Keratinocyte (primary cell): Measurements from ENCODE around the gene PGC. TPM values are rescaled to one million over a fixed set of nuclear protein-coding genes. Genes with fewer than 3 reads are reported as not detected.

Experiments used
- DNase-seq: peaks from one replicate; pipeline ENCODE4 v3.0.0-alpha.2; 2011; ENCODE audit warnings: low read depth, missing footprints, low spot score
- FAIRE-seq: peaks from 2 replicates; lab custom pipeline; 2011; peaks lifted over from hg19 to GRCh38; lab: Jason Lieb, UNC
- H2AFZ ChIP-seq: 2 replicates; pipeline ENCODE4 v1.6.0; 2012; ENCODE audit warnings: low read length, control low read depth, inconsistent platforms; ENCODE audit not compliant: control insufficient read depth
- H3K27ac ChIP-seq: 2 replicates; pipeline ENCODE4 v1.5.1; 2011; ENCODE audit warnings: low read length; ENCODE audit not compliant: control insufficient read depth, insufficient read depth
- H3K27me3 ChIP-seq: 3 replicates; pipeline ENCODE4 v1.6.0; 2011; ENCODE audit warnings: low read length; ENCODE audit not compliant: control insufficient read depth, insufficient read depth; ENCODE audit errors: extremely low read depth
- H3K36me3 ChIP-seq, 2 experiments: 2 replicates in 1 of 2; 3 replicates in 1 of 2; pipeline ENCODE4 v1.5.1; 2011; ENCODE audit warnings: low read length in 2 of 2, mild to moderate bottlenecking in 1 of 2; ENCODE audit not compliant: control insufficient read depth in 2 of 2, insufficient read depth in 2 of 2; ENCODE audit errors: extremely low read depth in 1 of 2
- H3K4me1 ChIP-seq: 3 replicates; pipeline ENCODE4 v1.5.1; 2011; ENCODE audit warnings: low read length; ENCODE audit not compliant: control insufficient read depth, insufficient read depth; ENCODE audit errors: extremely low read depth
- H3K4me2 ChIP-seq: 3 replicates; pipeline ENCODE4 v1.6.0; 2011; ENCODE audit warnings: low read depth, low read length; ENCODE audit not compliant: control insufficient read depth, insufficient read depth; ENCODE audit errors: extremely low read depth
- H3K4me3 ChIP-seq, 3 experiments: fragments of 200-600 bp in 1 of 3; sonication (generic) in 1 of 3; 2 replicates in 2 of 3; 3 replicates in 1 of 3; pipeline ENCODE4 v1.5.1; 2011 to 2016; ENCODE audit warnings: low read length in 3 of 3, mild to moderate bottlenecking in 3 of 3, control low read depth in 2 of 3, inconsistent platforms in 1 of 3, low read depth in 1 of 3, mixed read lengths in 1 of 3, mixed run types in 1 of 3, moderate library complexity in 1 of 3; ENCODE audit not compliant: control insufficient read depth in 2 of 3, insufficient read depth in 2 of 3; ENCODE audit errors: extremely low read depth in 1 of 3
- H3K79me2 ChIP-seq: 2 replicates; pipeline ENCODE4 v1.6.0; 2012; ENCODE audit warnings: low read length; ENCODE audit not compliant: control insufficient read depth, insufficient read depth
- H3K9ac ChIP-seq: 3 replicates; pipeline ENCODE4 v1.6.0; 2011; ENCODE audit warnings: low read length; ENCODE audit not compliant: control insufficient read depth, insufficient read depth; ENCODE audit errors: extremely low read depth
- H3K9me1 ChIP-seq: 3 replicates; pipeline ENCODE4 v1.6.0; 2011; ENCODE audit warnings: low read length; ENCODE audit not compliant: control insufficient read depth, insufficient read depth; ENCODE audit errors: extremely low read depth
- H3K9me3 ChIP-seq: 2 replicates; pipeline ENCODE4 v1.5.1; 2012; ENCODE audit warnings: low read depth, low read length; ENCODE audit not compliant: control insufficient read depth
- H4K20me1 ChIP-seq: 3 replicates; pipeline ENCODE4 v1.6.0; 2011; ENCODE audit warnings: low read length; ENCODE audit not compliant: control insufficient read depth, insufficient read depth; ENCODE audit errors: extremely low read depth
- CTCF ChIP-seq, 3 experiments: IDR thresholded peaks in 1 of 3; conservative IDR thresholded peaks in 1 of 3; optimal IDR thresholded peaks in 1 of 3; 2 replicates in 2 of 3; 3 replicates in 1 of 3; pipeline versions ENCODE3 to v1.5.1; 2011; ENCODE audit warnings: low read length in 3 of 3, mild to moderate bottlenecking in 3 of 3, moderate library complexity in 2 of 3, control low read depth in 1 of 3, inconsistent platforms in 1 of 3; ENCODE audit not compliant: insufficient read depth in 2 of 3; ENCODE audit errors: extremely low read depth in 1 of 3
- EZH2 ChIP-seq: IDR thresholded peaks from one replicate; pipeline ENCODE4 v1.6.1; 2012; ENCODE audit warnings: inconsistent platforms, mild to moderate bottlenecking, low read length, moderate library complexity
- dilution Hi-C: fragments of 300-500 bp; cut with MboI; formaldehyde crosslinking; loops from one replicate; pipeline ENCODE4 v1.7.0; 2020; ENCODE audit warnings: low sequenced_read_pairs; ENCODE audit not compliant: extremely low pct_ligation_motif_present
- polyA plus RNA-seq, 5 experiments: library from polyadenylated mRNA; depleted of rRNA in 3 of 5; stranded (reverse) in 3 of 5; stranded (forward) in 1 of 5; unstranded in 1 of 5; fragments of >200 nt; gene quantifications; 1 replicate in 1 of 5; 2 replicates in 3 of 5; 3 replicates in 1 of 5; pipeline versions ENCODE4 v1.2.1 to v1.2.3, GENCODE V29; 2011 to 2012; ENCODE audit warnings: missing spikeins in 2 of 5, low read depth in 1 of 5, low replicate concordance in 1 of 5

The PGC gene
- polyA plus RNA-seq, 1 donor (not counting 4 experiments of a cell fraction or from before 2014, with no cell fraction given): not detected

DNA sequence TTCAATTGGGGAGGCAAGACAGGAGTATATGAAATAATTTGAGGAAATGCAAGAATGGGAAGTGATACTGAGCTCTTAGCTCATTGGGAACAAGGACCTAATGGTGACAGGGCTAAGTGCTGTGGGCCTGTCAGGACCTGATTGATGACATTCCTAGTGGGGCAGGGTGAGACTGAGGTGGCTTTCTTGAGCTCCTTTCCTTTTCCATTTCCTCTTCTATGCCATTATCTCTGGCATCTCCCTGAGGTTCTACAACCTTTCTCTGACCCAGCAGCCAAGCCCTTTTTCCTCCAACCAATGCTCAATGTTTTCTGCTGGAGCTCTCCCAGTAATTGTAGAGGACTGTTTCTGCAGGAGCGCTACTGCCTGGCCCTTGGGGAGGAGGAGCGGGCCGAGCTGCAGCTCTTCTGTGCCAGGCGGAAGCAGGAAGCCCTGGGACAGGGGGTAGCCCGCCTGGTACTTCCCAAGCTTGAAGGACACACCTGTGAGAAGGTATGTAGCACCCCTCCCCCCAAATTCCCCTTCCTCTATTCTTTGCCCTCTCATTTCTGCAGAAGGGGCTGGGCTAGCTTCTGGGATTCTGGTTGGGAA, 37.5 kb upstream of the PGC start:
- Histone ChIP-seq H3K9me3 (no peaks in the 10 kb centered on the region), H3K4me2 (peak overlapping the region; percentile 51), H3K9me1 (no peaks in the 10 kb centered on the region), H4K20me1 (no peaks in the 10 kb centered on the region), H3K79me2 (peaks cover 15% of the 10 kb centered on the region), H3K4me3 (peak overlapping the region in 2 of 3 experiments; percentile 13 to 30), H3K4me1 (peaks cover 34% of the 10 kb centered on the region), H3K36me3 (peaks cover 8% of the 10 kb centered on the region in 2 experiments), H3K9ac (no peak overlapping the region), H3K27ac (no peak overlapping the region), H3K27me3 (no peaks in the 10 kb centered on the region), H2AFZ (no peak overlapping the region)
- no peak for TF ChIP-seq EZH2
- no peak for TF ChIP-seq CTCF (optimal IDR thresholded peaks at IDR 0.05 in 1 of 3, IDR thresholded peaks at IDR 0.05 in 1 of 3, conservative IDR thresholded peaks at IDR 0.05 in 1 of 3; ENCODE audit: extremely low read depth in 1 of 3, insufficient read depth in 2 of 3, low read length in 3 of 3)
- no peak for FAIRE-seq
- dilution Hi-C loops: no loop called here
- no peak for DNase-seq

DNA sequence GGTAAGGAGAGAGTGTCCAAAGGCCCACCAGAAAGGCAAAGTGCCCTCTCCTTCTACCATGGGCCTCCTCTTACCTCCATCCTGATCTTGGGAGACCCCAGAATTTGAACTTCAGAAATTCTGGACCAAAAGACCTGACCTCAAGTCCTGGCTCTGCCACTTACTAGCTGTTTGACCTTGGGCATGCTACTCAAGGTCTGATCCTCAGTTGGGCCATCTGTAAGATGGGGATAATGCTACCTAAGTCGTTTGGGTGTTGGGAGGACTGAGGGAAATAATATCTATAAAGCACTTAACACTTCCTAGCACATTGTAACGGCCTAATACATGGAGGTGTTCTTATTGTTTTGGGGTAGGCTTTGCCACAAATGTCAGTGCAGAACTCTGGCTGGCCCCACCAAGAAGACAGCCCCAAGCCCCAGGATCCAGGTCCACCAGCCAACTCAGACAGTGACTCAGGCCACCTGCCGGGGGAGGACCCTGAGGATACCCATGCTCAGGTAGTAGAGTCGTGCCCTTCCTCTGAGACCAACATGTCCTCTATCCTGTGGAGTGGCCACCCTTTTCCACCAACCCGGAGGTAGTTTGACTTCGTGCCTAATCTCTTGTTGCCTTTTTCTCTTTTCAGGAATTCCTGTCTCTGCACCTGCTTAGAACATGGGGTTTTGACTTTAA, 36.0 kb upstream of the PGC start:
- H3K27ac ChIP-seq: no peak overlapping the region
- no peaks in the 10 kb centered on the region for H3K27me3 ChIP-seq
- no peak overlapping the region for H3K9ac ChIP-seq
- H3K79me2 ChIP-seq: peaks cover 5% of the 10 kb centered on the region
- peaks cover 35% of the 10 kb centered on the region for H3K4me1 ChIP-seq
- no peak for TF ChIP-seq EZH2
- TF ChIP-seq CTCF (optimal IDR thresholded peaks at IDR 0.05 in 1 of 3, IDR thresholded peaks at IDR 0.05 in 1 of 3, conservative IDR thresholded peaks at IDR 0.05 in 1 of 3; ENCODE audit: extremely low read depth in 1 of 3, insufficient read depth in 2 of 3, low read length in 3 of 3): no peak
- no peak for FAIRE-seq
- no peak overlapping the region for H3K4me3 ChIP-seq
- H3K36me3 ChIP-seq: no peaks in the 10 kb centered on the region
- H3K4me2 ChIP-seq: no peak overlapping the region
- no peaks in the 10 kb centered on the region for H3K9me1 ChIP-seq
- no peaks in the 10 kb centered on the region for H3K9me3 ChIP-seq
- H2AFZ ChIP-seq: no peak overlapping the region
- dilution Hi-C loops: no loop called here
- no peaks in the 10 kb centered on the region for H4K20me1 ChIP-seq
- DNase-seq: no peak
